Liver (tissue), 9 donors: ENCODE results near the gene CYB5R4. TPM values are rescaled to one million over a fixed set of nuclear protein-coding genes. Genes with fewer than 3 reads are reported as not detected.
A peak's percentile ranks its signal among the peaks of the same experiment; 100 is the strongest.

Experiments
- DNase-seq: peaks from one replicate; pipeline ENCODE4 v3.0.0-alpha.2; 2017; ENCODE audit warnings: low spot score
- H3K27ac ChIP-seq, 2 donors: one replicate each; pipeline ENCODE4 v1.7.0; 2013; ENCODE audit warnings: inconsistent platforms in 2 of 2, low read length in 2 of 2, control low read depth in 1 of 2, low read depth in 1 of 2, mild to moderate bottlenecking in 1 of 2
- H3K27me3 ChIP-seq, 4 donors: one replicate each; pipeline versions ENCODE4 v1.6.1 to v1.7.0; 2013; ENCODE audit warnings: low read length in 3 of 4, inconsistent platforms in 1 of 4, mild to moderate bottlenecking in 1 of 4, moderate library complexity in 1 of 4; ENCODE audit not compliant: control insufficient read depth in 4 of 4, insufficient read depth in 4 of 4
- H3K36me3 ChIP-seq, 4 donors: one replicate each; pipeline versions ENCODE4 v1.6.1 to v1.7.0; 2013; ENCODE audit warnings: low read length in 3 of 4, mild to moderate bottlenecking in 3 of 4, low read depth in 1 of 4, moderate library complexity in 1 of 4; ENCODE audit not compliant: control insufficient read depth in 4 of 4, insufficient read depth in 3 of 4
- H3K4me1 ChIP-seq, 4 donors: one replicate each; pipeline versions ENCODE4 v1.6.1 to v1.7.0; 2013; ENCODE audit warnings: low read length in 3 of 4, mild to moderate bottlenecking in 3 of 4, moderate library complexity in 1 of 4; ENCODE audit not compliant: control insufficient read depth in 4 of 4, insufficient read depth in 4 of 4
- H3K4me3 ChIP-seq, 3 donors: one replicate each; pipeline versions ENCODE4 v1.6.1 to v1.7.0; 2013; ENCODE audit warnings: low read length in 3 of 3, control low read depth in 1 of 3, low read depth in 1 of 3, mild to moderate bottlenecking in 1 of 3
- H3K9ac ChIP-seq, 2 donors: one replicate each; pipeline ENCODE4 v1.7.0; 2013; ENCODE audit warnings: low read length in 2 of 2, mild to moderate bottlenecking in 2 of 2, moderate library complexity in 2 of 2, control low read depth in 1 of 2, low read depth in 1 of 2
- H3K9me3 ChIP-seq, 4 donors: one replicate each; pipeline versions ENCODE4 v1.6.1 to v1.7.0; 2013; ENCODE audit warnings: low read length in 3 of 4; ENCODE audit not compliant: control insufficient read depth in 4 of 4
- EGR1 ChIP-seq, 2 donors: IDR thresholded peaks; 2 replicates each; pipeline ENCODE4 v1.6.1; 2016 to 2018; ENCODE audit warnings: antibody characterized with exemption in 2 of 2, low read depth in 2 of 2
- HNF4G ChIP-seq: IDR thresholded peaks from 2 replicates; pipeline ENCODE4 v1.6.1; 2016; ENCODE audit warnings: antibody characterized with exemption
- JUND ChIP-seq, 2 donors: IDR thresholded peaks; 2 replicates each; pipeline ENCODE4 v1.6.1; 2016; ENCODE audit warnings: antibody characterized with exemption in 2 of 2
- NR2F2 ChIP-seq: IDR thresholded peaks from 2 replicates; pipeline ENCODE4 v1.6.1; 2016; ENCODE audit warnings: antibody characterized with exemption
- RAD21 ChIP-seq, 2 donors: IDR thresholded peaks; 2 replicates each; pipeline ENCODE4 v1.6.1; 2016; ENCODE audit warnings: antibody characterized with exemption in 2 of 2, mild to moderate bottlenecking in 2 of 2
- RXRA ChIP-seq, 2 donors: IDR thresholded peaks; 2 replicates each; pipeline ENCODE4 v1.6.1; 2017 to 2018; ENCODE audit warnings: antibody characterized with exemption in 2 of 2, mild to moderate bottlenecking in 1 of 2
- SP1 ChIP-seq: IDR thresholded peaks from 2 replicates; pipeline ENCODE4 v1.6.1; 2018; ENCODE audit warnings: antibody characterized with exemption, mild to moderate bottlenecking
- TAF1 ChIP-seq: conservative IDR thresholded peaks from 2 replicates; pipeline ENCODE4 v1.6.1; 2016; ENCODE audit warnings: antibody characterized with exemption, mild to moderate bottlenecking
- YY1 ChIP-seq: IDR thresholded peaks from 2 replicates; pipeline ENCODE4 v1.6.1; 2016; ENCODE audit warnings: antibody characterized with exemption, mild to moderate bottlenecking
- WGBS: extraction: QIAGEN DNeasy Blood & Tissue Kit; methylation state at CpG from one replicate; pipeline ENCODE4 v1.1.7; 2013; 5-methylcytosine and 5-hydroxymethylcytosine counted together
- polyA plus RNA-seq, 2 donors: library from polyadenylated mRNA; stranded (reverse) in 1 of 2; unstranded in 1 of 2; fragments of 200-250 nt in 1 of 2; fragments of >200 nt in 1 of 2; fragmentation: Nextera tagmentation in 1 of 2; extraction: Ambion mirVana in 1 of 2; gene quantifications; one replicate each; pipeline versions ENCODE4 v1.2.1 to v1.2.3, GENCODE V29; 2013 to 2015
- total RNA-seq, 2 donors: library from RNA; depleted of rRNA; stranded (reverse); fragments of >200 nt; gene quantifications; one replicate each; pipeline ENCODE4 v1.2.3, GENCODE V29; 2014
- TF ChIP-seq, protein P1 (sequence below): fragments of 150-350 bp; IDR thresholded peaks from 2 replicates; pipeline ENCODE4 v1.5.1; 2017; ENCODE audit warnings: improper control_type of control experiment, low read depth, low read length; ENCODE audit not compliant: missing input control
- TF ChIP-seq, protein P2 (sequence below): IDR thresholded peaks from 2 replicates; pipeline ENCODE4 v1.6.1; 2016; ENCODE audit warnings: antibody characterized with exemption
- TF ChIP-seq, protein P3 (sequence below): IDR thresholded peaks from 2 replicates; pipeline ENCODE4 v1.6.1; 2016; ENCODE audit warnings: antibody characterized with exemption, mild to moderate bottlenecking
- donor health status: healthy.
- donor health status: healthy.
- donor health status: healthy.
- donor health status: healthy.
- donor health status: healthy.

The CYB5R4 gene
- total and polyA plus RNA-seq, 4 donors, result 3.4 to 7.8 (median 5.4) TPM

DNA sequence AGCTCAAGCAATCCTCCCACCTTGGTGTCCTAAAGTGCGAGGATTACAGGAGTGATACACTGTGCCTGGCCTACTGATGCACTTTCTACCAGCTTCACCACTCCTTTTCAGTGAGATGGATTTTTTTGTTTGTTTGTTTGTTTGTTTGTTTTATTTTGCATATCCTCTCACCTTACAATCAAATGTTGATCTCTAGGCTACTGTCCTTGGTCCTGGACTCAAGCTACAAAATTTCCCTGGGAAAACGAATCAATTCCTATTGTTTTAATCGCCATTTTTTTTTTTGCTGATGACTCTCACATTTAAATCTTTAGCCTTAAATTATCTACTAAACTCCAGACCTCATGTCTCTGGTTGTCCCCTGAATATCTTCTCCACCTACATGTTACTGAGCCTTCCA, 9.9 kb upstream of the CYB5R4 start (continued):
- TF ChIP-seq, protein P1, sequence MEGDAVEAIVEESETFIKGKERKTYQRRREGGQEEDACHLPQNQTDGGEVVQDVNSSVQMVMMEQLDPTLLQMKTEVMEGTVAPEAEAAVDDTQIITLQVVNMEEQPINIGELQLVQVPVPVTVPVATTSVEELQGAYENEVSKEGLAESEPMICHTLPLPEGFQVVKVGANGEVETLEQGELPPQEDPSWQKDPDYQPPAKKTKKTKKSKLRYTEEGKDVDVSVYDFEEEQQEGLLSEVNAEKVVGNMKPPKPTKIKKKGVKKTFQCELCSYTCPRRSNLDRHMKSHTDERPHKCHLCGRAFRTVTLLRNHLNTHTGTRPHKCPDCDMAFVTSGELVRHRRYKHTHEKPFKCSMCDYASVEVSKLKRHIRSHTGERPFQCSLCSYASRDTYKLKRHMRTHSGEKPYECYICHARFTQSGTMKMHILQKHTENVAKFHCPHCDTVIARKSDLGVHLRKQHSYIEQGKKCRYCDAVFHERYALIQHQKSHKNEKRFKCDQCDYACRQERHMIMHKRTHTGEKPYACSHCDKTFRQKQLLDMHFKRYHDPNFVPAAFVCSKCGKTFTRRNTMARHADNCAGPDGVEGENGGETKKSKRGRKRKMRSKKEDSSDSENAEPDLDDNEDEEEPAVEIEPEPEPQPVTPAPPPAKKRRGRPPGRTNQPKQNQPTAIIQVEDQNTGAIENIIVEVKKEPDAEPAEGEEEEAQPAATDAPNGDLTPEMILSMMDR, result no peak

DNA sequence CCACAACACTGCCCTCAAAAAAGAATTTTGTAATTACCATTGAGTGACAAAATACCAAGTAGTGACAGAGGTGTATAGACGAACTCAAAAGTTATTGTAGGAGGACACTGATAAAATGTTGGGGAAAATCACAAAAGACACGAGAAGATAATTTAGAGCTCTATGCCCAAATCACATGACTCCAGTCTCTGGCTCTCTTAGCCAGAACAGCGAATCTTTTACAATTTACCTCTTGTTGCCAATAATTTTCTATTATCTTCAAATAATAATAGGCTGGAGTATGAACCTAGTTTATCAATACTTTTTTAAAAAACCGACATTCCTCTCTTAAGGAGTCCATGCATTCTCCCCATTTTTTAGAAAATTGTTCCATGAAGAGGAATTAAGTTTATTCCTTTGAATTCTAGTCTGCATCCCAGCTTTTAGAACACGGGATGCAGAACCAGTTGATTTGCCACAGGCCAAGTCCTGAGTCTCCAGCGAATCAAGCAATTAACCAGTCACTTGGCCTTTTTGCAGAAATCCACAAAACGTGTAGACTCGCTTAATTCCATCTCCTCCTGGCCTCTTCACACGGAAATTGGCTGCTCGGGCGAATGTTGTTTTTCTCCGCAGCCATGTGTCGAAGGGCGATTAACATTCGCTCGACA, 6.8 kb upstream of the CYB5R4 start:
- Histone ChIP-seq H3K27me3 (peaks cover 2 to 11% (median 7%) of the 10 kb centered on the region in 4 donors), H3K4me3 (peak overlapping the region in 2 of 3 donors; percentile 34 to 43)

DNA sequence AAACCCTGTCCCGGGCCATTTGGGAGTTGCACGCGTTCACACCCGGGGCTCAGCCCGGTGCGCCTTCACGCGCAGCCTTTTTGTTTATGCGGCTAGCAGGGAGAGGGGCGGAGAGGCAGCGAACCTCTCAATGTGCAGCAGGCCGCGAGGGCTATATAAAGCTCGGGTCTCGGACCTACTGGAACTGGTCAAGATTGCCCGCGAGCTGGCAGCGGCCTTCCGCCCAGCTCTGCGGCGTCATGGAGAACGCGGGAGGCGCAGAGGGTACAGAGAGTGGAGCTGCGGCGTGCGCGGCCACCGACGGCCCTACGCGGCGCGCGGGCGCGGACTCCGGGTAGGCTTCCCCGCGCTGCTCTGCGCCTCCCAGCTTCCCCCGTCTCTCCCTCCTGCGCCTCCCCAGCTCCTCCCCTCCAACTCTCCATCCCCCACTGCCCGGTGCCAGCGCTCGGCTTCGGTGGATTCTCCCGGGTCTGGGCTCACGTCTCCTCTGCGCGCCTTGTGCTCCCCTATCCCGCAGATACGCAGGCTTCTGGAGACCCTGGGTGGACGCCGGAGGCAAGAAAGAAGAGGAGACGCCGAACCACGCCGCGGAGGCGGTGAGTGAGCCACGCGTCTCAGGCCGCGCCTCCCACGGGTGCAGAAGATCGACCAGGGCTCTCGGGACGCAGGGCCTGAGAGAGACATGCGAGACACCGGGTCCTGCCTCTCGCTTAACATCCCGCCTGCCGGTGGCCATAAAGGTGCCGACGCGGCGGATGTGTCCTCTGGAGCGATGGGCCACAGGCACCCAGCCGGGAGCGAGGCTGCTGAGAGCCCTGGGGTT, 6.1 kb upstream of the CYB5R4 start, which contains the start of gene RIPPLY2:
Gene RIPPLY2, plus strand, starts transcription at position 183 of the 823 bp plus-strand sequence. Its CDS starts 57 bp downstream, at position 240.
- TF ChIP-seq, protein P2, sequence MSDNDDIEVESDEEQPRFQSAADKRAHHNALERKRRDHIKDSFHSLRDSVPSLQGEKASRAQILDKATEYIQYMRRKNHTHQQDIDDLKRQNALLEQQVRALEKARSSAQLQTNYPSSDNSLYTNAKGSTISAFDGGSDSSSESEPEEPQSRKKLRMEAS, result no peak
- TF ChIP-seq NR2F2 (no peak), YY1 (no peak), EGR1 (IDR thresholded peaks at IDR 0.05; ENCODE audit: low read depth in 2 of 2) (no peak), RAD21 (IDR thresholded peaks at IDR 0.05) (no peak), JUND (IDR thresholded peaks at IDR 0.05) (no peak), RXRA (IDR thresholded peaks at IDR 0.05) (no peak)
- TF ChIP-seq, protein P3, sequence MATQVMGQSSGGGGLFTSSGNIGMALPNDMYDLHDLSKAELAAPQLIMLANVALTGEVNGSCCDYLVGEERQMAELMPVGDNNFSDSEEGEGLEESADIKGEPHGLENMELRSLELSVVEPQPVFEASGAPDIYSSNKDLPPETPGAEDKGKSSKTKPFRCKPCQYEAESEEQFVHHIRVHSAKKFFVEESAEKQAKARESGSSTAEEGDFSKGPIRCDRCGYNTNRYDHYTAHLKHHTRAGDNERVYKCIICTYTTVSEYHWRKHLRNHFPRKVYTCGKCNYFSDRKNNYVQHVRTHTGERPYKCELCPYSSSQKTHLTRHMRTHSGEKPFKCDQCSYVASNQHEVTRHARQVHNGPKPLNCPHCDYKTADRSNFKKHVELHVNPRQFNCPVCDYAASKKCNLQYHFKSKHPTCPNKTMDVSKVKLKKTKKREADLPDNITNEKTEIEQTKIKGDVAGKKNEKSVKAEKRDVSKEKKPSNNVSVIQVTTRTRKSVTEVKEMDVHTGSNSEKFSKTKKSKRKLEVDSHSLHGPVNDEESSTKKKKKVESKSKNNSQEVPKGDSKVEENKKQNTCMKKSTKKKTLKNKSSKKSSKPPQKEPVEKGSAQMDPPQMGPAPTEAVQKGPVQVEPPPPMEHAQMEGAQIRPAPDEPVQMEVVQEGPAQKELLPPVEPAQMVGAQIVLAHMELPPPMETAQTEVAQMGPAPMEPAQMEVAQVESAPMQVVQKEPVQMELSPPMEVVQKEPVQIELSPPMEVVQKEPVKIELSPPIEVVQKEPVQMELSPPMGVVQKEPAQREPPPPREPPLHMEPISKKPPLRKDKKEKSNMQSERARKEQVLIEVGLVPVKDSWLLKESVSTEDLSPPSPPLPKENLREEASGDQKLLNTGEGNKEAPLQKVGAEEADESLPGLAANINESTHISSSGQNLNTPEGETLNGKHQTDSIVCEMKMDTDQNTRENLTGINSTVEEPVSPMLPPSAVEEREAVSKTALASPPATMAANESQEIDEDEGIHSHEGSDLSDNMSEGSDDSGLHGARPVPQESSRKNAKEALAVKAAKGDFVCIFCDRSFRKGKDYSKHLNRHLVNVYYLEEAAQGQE, result no peak
- H3K27ac ChIP-seq, result no peak within 1 kb of the TSS
- H3K36me3 ChIP-seq, result no peaks in the 10 kb centered on the region
- no peak within 1 kb of the TSS for H3K9ac ChIP-seq
- DNase-seq, result no peak
- 4% methylated on average over 81 of the region's 81 CpGs for WGBS
- peaks cover 7 to 13% (median 11%) of the 10 kb centered on the region in 4 donors for H3K4me1 ChIP-seq
- H3K9me3 ChIP-seq, result no peaks in the 10 kb centered on the region
- H3K27me3 ChIP-seq, result peaks cover 2 to 11% (median 7%) of the 10 kb centered on the region in 4 donors
- peak within 1 kb of the TSS in 2 of 3 donors; percentile 34 to 43 for H3K4me3 ChIP-seq

More for the DNA sequence above, 6.8 kb upstream of the CYB5R4 start:
- DNase-seq, result no peak
- no peak overlapping the region for H3K9ac ChIP-seq
- peaks cover 7 to 13% (median 11%) of the 10 kb centered on the region in 4 donors for H3K4me1 ChIP-seq
- TF ChIP-seq HNF4G, result no peak
- TF ChIP-seq RAD21 (IDR thresholded peaks at IDR 0.05), result no peak
- no peak for TF ChIP-seq RXRA (IDR thresholded peaks at IDR 0.05)
- no peak for TF ChIP-seq SP1
- TF ChIP-seq, protein P1, result no peak
- no peak for TF ChIP-seq TAF1
- H3K27ac ChIP-seq, result no peak overlapping the region
- 14% methylated on average over 16 of the region's 16 CpGs for WGBS
- no peaks in the 10 kb centered on the region for H3K36me3 ChIP-seq
- H3K9me3 ChIP-seq, result no peaks in the 10 kb centered on the region
